HG02759 (cell line): Measurements from ENCODE around the gene PRKCZ.

Source experiments
- ATAC-seq: cut with Tn5 transposase; IDR thresholded peaks from one replicate; pipeline ENCODE4 v1.9.1; 2021; ENCODE audit warnings: mild to moderate bottlenecking, moderate library complexity; ENCODE audit not compliant: unreplicated experiment

The PRKCZ gene

DNA sequence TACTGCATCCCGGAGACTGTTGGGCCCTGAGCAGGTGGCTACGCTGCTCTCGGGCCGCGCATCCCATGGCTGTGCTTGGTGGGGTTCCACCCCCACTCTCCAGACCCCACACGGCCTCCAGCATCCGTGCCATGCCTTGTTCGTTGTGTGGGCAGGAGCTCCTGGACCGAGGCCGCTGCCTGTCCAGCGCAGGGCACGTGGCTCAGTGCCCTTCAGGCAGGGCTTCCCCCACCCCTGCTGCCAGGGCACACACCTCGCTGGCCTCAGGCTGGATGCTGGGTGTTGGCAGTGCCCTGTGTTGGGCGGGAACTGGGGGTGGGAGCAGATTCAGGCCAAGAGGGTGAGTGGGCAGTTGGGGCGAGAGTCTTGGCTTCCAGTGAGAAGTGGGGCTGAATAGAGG lies 9.9 kb downstream of the PRKCZ start:
- ATAC-seq = no peak

DNA sequence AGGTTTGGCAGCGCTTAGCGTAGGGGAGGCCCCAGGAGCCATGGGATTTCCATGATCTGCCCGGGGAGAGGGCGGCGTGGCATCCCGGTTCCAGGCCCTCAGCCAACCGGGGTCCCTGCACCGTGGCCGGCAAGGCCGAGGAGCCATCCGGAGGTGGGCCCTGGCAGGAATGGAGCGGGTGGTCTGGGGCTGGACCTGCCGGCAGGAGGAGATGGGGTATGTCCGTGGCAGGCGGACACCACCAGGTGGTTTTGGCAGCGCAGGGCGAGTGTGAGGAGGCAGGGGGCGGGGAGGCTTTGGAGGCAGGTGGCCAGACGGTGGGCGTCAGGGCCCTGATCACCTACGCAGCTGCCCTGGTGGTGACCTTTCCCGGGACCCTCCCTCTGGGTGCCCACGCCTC lies 10.3 kb downstream of the PRKCZ start:
- no peak for ATAC-seq

DNA sequence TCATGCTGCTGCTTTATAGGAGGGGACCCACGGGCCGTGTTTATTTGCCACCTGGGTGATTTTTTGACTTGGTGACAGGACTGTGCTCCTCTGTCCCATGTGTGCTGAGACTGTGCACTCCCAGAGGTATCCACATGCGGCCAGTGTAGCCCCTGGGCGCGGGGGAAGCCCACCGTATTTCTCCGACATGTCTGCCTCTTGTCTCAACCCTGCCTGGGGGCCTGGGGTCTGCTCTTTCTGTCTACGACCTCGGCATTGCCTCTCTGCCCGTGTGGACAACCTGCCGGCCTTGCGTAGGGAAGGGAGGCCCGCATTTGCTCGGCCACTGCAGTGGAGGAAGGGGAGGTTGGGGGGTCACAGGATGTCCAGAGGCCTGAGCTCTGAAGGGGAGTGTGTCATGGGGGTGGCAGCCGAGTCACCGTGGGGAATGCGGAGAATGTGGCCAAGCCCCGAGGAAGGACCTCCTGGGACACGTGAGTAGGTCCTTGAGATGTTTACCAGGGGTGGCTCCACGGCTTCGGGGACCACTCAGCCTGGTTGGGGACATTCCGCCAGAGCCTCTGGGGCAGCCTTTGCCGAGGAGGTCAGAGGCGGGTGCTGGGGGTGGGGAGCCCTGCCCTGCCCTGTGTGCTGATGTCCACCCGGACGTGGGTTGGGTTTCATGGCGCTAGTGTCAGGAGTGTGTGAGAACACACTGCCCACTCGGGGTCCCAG lies 11.0 kb downstream of the PRKCZ start:
- no peak for ATAC-seq

DNA sequence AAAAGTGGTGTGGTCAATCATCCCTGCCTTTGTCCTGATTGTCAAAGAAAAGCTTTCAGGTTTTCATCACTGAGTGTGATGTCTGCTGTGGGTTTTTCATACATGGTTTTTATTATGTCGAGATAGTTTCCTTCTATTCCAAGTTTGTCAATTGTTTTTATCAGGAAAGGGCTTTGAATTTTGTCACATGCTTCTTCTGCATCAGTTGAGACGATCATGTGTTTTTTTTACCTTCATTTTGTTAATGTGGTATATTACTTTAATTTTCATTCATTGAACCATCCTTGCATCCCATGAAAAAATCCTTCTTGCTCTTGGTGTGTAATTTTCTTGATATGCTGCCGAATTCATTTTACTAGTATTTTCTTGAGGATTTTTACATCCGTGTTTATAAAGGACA lies 15.5 kb downstream of the PRKCZ start:
- no peak for ATAC-seq

DNA sequence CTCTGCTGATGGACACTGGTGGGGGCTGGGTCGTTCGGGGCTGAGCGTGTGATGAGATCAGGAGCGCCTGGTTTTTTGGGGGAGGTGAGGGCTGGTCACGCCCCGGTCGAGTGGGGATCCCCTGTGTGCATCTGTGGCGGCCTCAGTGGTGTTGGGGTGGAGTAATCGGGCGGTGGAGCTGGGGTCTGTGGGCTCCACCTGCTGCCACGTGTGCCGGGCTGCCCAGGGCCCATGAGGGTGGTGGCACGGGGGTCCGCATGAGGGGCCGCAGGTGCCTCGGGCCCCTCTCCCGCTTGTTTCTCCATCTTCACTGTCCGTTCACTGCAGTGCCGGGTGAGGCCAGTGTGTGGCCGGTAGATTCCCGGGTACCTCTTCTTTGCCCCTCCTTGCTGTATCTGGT lies 17.2 kb downstream of the PRKCZ start:
- no peak for ATAC-seq

DNA sequence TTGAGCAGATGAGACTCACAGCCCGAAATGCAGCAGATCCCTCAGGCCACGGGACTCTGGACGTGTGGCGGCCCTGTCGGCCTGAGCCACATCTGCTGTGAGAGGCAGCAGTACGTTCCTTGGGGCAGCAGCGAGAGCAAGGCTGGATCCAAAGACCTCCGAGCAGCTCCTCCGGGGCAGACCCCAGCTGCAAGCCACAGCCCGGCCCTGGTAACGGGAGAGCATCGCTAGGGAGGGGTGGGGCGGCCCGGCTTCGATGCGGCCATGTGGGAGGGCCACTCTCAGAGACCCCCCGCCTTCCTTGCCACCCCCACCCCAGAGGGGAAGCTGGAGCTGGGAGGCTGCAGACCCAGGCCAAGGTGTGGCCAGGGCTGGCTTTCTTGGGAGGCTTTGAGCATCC lies 17.8 kb downstream of the PRKCZ start:
- ATAC-seq = no peak

DNA sequence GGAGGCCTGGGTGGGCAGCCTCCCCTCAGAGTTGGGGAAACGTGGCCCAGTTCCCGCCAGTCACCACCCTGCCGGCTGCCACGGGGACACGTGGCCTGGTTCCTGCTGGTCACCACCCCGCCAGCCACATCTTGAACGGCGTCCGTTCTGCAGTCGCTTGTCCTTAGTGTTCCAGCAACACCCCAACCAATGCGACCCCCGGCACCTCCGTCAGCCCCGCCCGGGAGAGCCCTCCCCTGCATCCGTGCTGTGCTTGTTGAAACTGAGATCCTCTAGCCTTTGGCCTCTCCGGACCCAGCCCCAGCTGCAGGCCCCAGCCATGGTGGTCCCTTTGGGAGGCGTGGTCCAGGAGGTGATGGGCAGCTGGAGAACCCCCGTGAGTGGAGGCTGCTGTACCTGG lies 18.7 kb downstream of the PRKCZ start:
- no peak for ATAC-seq

DNA sequence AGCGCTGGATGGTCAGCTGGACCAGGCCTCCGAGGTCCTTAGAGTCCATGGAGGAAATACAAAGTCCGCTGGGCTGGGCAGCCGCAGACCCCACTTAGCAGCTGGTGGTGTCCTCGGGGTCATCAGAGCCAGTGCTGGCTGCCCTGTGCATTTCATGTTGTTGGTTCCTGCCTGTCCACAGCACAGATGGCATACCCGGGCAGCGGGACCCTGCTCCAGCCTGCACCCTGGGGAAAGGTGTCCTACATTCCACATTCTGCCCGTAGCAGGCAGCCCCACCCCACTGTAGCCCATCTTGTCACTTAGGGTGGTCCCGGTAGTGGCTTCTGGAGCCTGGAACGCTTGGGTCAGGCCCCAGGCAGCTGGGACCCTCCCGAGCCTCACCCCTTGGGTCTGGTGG lies 19.8 kb downstream of the PRKCZ start:
- no peak for ATAC-seq

DNA sequence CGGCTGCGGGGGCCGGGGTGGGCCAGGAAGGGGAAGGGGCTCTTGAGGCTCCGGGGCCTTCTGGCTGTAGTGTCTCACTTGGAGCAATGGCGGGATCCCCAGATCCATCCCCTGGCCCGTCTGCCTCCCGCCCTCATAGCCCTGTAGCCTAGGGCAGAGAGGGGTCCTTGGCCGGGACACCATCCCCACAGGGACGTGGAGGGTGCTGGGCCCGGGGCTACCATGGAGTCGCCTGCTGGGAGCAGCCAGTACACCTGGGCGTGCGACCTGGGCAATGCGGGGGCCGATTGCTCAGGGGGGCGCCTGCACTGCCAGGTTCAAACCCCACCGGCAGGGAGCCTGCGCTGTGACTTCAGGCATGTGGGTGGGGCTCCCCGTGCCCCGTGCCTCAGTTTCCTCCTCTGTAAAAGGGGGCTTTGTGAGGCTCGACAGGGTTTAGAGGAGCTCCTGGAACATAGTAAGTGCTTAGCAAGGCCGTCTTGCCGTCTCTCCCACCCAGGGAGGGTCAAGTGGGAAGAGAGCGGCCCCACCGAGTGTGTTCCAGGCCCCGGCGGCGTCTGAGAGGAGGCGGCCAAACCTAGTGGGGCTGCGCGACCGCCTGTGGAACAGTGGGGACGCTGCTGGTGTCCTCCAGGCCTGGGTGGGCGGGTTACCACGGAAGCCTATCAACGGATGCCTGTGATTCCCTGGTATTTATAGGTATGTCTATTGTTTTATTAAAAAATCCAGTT lies 20.8 kb downstream of the PRKCZ start:
- ATAC-seq = no peak

DNA sequence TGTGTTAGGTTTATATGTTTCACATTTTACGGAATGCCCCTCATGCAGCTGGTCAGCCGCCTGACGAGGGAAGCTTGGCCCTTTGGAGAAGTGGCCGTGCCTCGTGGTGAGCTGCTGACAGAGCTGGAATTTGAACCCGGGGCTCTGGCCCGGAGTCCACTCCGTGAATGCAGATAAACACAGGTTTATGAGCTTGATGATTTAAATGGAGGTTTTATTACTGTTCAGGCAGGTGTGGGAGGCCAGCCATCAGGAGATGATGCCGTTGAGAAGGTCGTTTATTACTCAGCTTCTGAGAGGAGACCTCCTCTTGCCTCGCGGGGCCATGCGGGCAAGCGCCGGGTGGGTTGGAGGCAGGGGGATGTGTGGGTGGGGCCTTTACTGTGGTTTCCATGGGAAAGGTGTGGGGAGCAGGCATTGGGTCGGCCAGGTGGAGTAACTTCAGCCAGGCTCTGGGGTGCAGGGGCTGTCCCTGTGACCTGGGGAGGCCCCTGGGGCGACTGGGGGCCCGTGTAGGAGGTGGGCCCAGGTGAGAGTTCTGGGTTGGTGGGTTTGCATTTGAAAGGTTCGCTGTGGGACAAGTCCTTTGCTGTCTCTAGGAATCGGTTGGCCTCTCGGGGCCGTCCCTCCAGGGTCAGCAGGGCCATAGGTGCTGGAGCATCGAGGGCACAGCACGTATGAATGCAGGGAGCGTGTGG lies 22.0 kb downstream of the PRKCZ start:
- no peak for ATAC-seq

DNA sequence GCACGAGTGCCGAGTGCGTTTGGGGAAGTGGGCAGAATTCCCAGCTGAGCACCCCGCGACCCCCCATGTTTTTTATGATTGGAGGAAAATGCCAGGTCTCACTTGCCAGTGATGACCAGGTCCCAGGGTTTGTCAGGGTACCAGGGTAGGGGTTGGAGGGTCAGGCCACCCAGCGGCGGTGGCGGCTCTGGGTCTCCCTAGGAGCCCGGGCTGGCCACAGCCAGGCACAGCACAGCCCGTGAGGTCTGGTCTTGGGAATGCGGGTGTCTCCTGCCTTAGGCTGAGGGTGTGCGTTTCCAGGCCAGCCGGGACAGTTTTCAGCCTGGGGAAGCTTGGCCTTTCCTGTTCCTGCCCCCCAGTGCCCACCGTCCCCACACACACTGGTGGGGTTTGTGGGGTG lies 22.7 kb downstream of the PRKCZ start:
- no peak for ATAC-seq

DNA sequence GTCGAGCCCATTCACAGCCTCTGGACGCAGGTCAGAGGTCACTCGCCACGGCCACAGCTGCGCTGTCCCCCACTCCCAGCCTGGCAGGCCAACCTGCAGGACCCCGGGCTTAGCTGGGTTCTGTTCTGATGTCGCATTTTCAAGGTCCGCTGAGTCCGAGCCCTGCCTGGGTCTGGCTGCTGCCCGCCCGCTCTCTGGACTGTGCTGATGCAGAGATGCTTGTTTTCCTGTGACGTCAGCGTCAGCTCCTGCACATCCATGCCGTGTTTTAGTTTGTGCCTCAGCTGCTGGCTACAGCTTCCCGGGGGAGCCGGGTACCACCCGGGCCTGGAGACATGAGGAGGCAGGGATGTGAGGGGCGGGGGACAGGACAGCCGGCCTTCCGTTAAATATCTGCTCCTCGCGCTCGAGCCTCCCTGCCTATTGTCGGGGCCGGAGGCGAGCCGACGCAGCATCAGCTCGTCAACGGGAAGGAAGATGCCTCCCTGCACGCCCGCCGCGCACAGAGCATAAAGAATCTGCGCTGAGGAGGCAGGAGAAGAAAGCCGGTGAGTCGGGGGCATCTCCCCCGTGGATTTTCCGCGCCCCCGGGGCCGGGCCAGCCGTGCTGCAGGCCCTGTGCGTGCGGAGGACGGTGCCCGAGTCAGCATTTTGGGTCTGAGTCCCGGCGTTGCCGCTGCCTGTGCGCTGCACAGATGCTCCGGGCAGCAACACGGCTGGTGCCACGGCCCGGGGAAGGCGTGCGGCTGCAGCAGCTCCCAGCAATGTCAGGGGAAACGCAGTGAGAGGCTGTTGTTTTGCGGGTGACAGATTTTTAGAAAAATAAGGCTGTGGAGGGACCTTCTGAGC lies 23.4 kb downstream of the PRKCZ start:
- ATAC-seq = no peak

DNA sequence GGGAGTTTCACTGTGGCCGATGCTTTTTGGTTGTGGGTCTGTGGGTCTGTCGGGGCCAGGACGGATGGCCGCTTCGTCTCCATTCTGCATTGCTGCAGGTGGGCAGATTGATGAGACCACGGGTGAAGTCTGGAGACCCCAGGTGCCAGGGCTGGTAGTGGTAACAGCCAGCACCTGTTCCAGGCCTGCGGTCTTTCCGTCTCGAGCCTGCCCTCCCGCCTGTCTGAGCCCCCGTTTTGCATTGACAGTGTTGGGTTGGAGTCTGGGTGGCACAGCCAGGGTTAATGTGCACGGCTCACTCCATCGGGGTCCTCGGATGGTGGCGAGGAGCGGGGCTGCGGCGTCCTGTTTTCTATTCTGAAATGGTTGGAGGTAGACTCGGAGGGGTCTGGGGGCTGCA lies 24.2 kb downstream of the PRKCZ start:
- no peak for ATAC-seq

DNA sequence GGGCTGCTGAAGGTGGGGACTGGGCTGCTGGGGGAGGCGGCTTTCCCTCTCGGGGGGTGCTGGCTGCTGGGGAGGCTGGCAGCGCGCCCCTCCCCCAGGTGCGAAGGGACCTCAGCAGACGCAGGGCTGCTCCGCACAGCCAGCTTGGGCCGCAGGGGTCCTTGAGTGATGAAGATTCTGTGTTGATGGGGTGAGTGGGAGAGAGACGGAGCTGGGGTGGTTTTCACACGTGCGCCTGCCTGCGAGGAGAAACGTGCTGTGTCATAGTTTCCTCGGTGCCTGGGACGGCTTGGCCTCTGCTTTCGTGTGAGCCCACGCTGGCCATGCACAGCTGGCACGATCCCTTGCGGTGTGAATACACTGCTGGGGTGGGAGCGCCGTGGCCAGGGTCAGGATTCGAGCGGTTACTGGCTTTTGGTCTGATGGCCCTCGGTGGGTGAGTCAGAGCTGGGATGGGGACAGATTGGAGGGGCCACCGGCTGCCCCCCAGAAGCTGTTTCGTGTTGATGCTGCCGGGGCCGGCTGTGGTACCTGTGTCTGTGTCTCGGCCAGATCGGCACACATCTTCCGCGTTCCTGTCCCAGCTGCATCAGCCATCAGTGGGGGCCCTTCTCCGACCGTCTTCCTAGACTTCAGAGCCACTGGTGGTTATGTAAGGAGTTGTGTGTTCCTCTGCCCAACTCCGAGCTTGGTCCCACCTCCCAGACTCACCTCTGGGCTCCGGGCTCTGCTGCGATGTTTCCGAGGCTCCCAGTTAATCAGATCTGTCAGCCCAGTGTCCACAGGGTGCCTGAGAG lies 24.9 kb downstream of the PRKCZ start:
- no peak for ATAC-seq

DNA sequence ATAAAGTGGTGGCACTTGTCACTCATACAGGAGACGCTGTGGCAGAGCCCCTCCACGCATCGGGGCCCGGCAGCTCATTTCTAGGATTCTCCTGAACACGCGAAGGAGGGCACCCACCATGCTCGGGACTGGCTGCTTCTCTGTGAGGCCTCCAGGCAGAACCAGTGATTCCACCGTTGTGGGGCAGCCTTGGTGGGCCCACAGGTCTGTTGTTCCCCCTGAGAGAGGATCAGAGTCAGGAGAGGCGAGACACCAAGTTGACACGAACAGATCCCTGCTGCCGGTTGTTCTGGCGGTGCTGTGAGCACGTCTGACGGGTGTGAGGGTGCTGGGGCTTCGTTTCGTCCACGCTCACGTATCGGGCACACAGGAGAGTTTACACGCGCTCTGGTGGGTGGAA lies 26.6 kb downstream of the PRKCZ start:
- ATAC-seq = no peak

DNA sequence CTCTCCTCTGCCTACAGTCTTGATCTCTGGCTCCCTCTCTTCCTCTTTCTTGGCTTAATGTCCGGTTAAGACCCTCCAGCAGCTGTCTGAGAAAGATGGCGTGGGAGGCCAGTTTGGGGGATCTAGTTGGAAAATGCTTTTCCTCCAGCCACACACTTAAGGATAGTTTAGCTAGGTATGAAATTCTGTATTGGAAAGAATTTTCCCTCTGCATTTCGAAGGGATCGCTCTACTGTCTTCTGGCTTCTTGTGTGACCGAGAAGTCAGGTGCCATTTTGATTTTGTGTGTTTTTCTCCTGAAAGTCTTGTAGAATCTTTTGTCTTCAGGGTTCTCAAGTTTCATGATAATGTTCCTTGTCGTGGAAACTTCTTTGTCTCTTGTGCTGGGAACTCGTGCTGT lies 28.0 kb downstream of the PRKCZ start:
- ATAC-seq = no peak

DNA sequence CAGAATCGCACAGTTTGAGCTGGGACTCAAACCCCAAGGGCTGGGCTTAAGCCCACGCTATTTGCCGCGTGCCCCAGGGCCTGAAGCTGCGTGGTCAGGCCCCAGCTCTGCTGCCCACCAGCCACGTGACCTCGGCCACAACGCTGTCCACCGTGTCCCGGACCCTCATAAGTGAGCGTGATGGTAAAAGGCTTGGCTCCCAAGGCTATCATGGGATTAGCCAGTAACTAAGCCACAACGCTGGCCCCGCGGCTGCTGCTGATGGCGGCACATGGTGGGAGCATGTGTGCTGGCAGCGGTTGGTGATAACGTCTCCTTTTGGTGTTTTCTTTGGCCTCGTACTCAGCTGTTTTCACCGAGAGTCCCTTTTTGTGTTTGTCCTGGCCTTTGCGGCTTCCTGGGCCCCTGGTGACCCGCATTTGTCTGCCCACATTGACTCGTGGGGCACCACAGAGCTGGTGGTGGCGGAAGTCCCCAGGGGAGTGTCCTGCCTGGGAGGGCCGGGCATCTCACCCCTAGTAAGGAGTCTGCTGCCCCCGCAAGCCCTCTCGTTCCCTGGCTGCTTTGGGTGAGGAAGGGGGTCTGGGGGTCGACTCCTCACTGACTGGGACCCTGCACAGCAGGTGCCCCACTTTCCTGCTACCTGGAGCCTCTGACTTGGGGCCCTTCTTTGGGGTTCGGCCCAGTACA lies 29.3 kb downstream of the PRKCZ start:
- no peak for ATAC-seq

DNA sequence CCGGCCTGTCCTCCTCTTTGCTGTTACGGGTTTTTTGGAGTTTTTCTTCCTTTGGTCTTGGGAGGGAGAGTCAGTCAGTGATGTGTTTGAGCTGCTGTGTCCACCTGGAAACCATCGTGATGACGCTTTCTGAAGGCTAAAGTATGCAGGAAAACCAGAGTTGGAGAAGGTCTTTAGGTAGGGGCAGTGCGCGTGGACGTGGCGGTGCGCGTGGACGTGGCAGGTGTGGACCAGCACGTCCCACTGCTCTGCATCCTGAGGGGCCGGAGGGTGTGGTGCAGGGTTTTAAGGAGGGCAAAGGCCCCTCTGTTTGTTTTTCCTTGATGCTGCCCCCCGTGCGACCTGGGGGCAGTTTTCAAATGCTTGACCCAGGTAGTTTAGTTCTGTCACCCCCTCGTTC lies 29.9 kb downstream of the PRKCZ start:
- ATAC-seq = no peak

DNA sequence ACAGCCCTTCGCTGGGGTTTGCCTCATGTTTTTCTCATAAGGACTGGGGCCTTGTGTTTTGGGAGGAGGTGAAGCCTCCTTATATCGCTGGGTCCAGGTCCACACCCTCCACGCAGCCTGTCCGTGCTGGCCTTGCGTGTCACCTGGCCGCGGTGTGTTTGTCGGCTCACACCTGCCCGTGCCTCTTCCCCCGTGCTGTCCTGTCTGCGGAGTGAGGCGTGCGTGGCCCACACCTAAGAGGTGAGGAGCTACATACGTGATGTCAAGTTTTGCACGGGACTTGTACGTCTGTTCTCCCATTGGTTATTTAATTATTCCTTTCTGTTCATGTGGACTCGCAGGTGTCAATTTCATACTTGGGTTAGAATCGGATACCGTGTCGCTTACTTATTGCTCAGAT lies 30.7 kb downstream of the PRKCZ start:
- no peak for ATAC-seq

DNA sequence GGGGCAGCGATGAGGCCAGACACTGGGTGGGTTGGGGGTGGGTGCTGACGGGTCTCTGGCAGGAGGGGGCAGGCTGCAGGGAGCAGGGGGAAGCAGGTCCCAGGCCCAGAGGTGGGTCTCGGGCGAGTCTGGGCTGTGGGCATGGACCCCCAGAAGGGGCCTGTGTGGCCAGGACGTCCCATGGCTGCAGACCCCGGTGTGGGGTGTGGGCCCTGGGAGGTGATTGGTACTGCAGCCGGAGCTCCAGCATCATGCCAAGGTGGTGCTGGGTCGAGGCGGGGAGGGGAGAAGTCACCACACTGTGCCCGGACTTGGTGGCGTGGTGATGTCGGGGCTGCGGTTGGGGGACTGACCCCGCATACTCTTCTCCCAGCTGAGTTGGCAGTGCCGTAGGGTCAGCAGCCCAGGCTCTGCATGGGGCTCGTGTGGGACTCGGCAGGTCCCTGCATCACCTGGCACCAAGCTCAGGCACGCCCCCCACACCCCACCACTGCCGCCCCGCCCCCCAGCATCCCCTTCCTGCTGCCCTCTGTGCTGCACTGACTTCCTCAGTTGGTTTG lies 31.2 kb downstream of the PRKCZ start:
- no peak for ATAC-seq
